ENCODE results near the gene ZNF541.

- no peak for TF ChIP-seq ELF4 (CRISPR knock-in tag; IDR thresholded peaks at IDR 0.05; ENCODE audit: low read depth)
- TF ChIP-seq MAX (CRISPR knock-in tag; IDR thresholded peaks at IDR 0.05) = no peak
- TF ChIP-seq CTCF (IDR thresholded peaks at IDR 0.05) = no peak
- no peak for TF ChIP-seq ATF2 (CRISPR knock-in tag; IDR thresholded peaks at IDR 0.05; ENCODE audit: borderline replicate concordance, low read depth)
- TF ChIP-seq ZNF121 (CRISPR knock-in tag; IDR thresholded peaks at IDR 0.05) = no peak
- no peak for TF ChIP-seq HMGA2 (CRISPR knock-in tag; IDR thresholded peaks at IDR 0.05)
- TF ChIP-seq ZNF396 (CRISPR knock-in tag; IDR thresholded peaks at IDR 0.05; ENCODE audit: borderline replicate concordance) = no peak
- no peak for TF ChIP-seq MXD4 (CRISPR knock-in tag; IDR thresholded peaks at IDR 0.05; ENCODE audit: borderline replicate concordance)
- TF ChIP-seq GABPB1 (CRISPR knock-in tag; IDR thresholded peaks at IDR 0.05) = no peak
Measured at GRCh38 chr19:47547199-47547598, 25.7 kb downstream of the ZNF541 start.
